ENCODE results near the gene KDM4C.
"Not testable (repeated sequence)": the region's sequence is repeated elsewhere in the genome, so short reads cannot be mapped to it uniquely, and the experiment has no call there.

Gene KDM4C

GRCh38 chr9:6757456-6758247 is at the start of gene KDM4C:
Gene KDM4C, plus strand, starts transcription at chr9:6757973. Its CDS starts 35,016 bp downstream, at chr9:6792989.
- DNase-seq = peak; percentile 96

- no peak for DNase-seq
These were observed 49.0 kb upstream of the KDM4C start for GRCh38 chr9:6708732-6709131.

DNA sequence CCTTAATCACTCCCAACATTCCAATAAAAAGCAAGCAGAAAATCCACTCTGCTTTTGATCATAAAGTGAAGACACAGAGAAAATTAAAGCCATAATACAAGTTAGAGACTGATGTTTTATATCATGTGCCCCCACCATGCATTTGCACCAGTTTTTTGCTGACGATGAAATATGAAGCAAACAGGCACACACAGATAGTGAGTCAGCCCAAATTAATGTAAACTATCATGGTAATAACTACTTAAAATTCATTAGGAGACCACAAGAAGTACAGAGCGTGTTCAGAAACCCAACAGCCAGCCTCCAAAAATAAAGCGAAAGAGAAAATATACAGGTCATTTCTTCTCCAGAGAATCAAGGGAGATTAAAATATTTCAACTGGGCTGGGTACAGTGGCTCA is 46.4 kb upstream of the KDM4C start:
- no peak for DNase-seq

DNA sequence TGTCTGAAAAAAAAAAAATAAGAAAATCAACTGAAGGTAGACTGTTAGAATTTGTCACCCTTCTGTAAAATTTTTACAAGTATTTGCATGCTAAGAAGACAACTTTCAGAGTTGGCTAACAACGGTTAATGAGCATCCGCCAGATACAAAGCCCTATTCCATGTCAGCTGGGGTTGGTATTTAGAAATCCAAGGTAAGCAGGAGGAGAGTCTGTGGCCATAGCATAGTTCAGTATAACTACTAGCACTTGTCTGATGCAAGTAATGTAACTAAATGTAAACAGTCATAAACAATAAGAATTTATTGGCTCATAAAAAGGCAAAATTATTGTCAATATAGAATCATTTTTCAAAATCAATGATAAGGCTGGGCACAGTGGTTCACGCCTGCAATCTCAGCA is 45.7 kb upstream of the KDM4C start:
- no peak for DNase-seq

DNA sequence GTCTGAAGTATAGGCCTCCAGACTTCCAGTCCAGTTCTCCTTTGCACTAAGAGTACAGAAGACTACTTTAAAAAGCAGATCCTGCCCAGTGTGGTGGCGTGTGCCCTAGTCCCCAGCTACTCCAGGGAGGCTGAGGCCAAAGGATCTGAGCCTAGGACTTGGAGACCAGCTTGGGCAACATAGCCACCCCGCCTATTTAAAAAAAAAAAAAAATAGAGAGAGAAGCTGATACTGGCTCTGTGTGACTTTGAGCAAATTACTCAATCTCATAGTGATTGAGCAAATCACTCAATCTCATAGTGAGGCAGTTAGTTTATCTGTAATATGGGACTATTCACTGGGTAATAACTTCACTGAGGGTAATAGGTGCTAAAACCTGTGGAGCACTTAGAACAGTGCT is 43.6 kb upstream of the KDM4C start:
- DNase-seq = no peak

DNA sequence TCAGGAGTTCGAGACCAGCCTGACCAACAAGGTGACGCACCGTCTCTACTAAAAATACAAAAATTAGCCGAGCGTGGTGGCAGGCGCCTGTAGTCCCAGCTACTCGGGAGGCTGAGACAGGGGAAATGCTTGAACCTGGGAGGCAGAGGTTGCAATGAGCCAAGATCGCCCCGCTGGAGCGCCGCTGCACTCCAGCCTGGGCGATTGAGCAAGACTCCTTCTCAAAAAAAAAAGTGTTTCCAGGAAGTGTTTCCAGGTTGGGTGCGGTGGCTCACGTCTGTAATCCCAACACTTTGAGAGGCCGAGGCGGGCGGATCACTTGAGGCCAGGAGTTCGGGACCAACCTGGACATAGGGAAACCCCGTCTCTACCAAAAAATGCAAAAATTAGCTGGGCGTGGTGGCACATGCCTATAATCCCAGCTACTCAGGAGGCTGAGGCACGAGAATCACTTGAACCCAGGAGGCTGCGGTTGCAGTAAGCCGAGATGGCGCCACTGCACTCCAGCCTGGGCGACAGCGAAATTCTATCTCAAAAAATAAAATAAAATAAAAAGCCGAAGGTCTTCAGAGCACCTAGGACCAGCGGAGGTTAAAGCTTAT is 42.5 kb upstream of the KDM4C start:
- DNase-seq = not testable (repeated sequence)

DNA sequence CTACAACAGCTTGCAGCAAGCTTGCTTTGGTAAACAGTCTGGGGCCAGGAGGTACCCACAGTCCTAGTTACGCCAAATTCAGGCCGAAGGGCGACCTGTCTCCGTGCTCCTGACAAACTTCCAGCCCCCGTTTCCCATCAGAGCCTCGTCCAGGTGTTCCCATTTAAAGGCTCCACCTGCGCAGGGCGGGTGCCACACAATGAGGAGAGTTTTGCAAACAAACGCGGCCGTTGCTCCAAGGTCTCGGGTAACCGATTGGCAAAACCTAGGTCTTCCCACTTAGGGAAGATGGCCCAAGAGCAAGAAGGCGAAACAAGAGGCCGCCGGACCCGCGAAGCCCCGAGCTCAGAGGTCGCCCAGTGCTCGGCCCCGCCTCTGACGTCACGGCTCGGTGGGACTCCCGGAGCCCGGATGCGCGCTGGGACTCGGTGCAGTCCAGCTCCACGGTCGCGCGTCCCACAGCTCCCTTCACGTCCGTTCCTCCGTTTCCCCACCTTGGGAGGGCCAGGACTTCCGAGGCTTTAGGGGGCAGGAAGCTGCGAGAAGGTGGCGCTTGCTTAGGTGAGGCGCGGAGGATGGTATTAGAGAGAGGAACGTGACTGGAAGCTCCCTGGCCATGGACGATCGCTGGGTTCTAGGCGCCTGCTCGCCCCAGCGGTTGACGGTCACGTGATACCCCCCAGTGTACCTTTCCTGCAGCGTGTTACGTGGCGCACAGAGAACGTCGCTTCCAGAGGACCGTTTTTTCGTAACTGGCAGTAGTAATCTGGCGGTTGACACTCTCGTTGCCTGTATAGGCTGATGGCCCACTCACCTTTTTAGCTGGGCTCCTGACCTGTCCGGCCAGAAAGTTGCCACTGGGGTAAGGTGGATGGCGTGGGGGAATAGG is 41.8 kb upstream of the KDM4C start:
- no peak for DNase-seq

GRCh38 chr9:6716766-6717165 is 41.0 kb upstream of the KDM4C start:
- no peak for DNase-seq

DNA sequence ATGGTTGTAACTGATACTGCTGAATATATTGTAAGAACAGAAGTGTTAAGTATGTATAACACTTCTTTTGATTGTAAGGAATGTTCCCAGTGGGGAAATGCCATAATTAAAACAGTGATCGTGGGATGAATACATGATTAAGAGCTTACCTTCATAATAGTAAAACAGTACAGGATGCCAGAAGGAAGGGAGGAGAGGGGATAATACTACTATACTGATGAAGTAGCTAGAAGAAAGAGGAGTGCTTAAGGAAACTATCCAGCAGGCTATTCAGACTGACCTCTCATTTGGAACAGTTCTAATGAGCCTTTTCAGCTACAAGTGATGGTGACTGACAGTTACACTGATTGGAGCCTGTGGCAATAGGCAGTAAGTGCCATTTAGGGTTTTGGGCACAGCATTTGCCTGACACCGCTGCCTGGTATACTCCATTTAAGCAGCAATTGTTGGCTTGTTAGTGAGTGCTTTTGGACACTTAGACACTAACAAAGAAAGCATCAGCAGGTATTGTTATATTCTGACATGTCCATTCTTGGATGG is 33.8 kb upstream of the KDM4C start:
- no peak for DNase-seq

DNA sequence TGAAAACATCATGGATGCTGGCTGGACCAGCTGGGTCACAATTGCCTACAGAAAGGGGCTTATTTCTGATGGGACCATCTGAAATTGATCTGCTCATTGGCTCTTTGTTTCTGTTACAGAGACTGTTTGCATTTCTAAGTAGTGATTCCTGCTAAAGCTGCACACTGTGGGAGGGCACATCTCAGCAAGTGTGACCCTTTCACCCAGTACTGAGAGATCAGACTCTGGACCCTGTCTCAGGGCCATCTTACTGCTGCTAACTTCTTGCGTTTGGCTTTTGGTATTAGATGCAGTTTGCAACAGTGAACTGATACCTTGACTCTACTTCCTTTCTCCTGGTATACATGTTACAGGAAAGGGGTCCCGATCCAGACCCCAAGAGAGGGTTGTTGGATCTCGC is 24.5 kb upstream of the KDM4C start:
- DNase-seq = no peak

GRCh38 chr9:6733831-6734230 is 23.9 kb upstream of the KDM4C start:
- no peak for DNase-seq

DNA sequence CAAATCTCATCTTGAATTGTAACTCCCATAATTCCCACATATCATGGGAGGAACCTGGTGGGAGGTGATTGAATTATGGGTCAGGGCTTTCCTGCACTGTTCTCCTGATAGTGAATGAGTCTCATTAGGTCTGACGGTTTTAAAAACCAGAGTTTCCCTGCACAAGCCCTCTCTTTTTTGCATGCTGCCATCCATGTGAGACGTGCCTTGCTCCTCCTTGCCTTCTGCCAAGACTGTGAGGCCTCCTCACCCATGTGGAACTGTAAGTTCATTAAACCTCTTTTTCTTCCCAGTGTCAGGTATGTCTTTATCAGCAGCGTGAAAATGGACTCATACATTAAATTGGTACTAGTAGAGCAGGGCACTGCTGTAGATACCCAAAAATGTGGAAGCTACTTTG is 22.4 kb upstream of the KDM4C start:
- DNase-seq = no peak

DNA sequence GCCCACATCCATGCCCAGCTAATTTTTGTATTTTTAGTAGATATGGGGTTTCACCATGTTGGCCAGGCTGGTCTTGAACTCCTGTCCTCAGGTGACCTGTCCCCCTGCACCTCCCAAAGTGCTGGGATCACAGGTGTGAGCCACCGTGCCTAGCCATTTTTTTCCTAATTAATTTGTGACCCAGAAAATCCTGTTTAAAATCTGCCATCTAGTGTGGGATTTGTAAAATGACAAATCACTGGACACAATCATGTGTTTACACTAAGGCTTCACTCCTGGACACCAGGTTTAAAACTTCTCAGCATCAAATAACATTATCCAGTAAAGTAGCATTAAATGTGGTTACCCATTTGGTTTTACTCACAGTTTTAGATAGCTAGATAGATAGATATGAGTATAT is 18.6 kb upstream of the KDM4C start:
- DNase-seq = no peak

GRCh38 chr9:6748861-6749260 is 8.9 kb upstream of the KDM4C start:
- not testable (repeated sequence) for DNase-seq

GRCh38 chr9:6754861-6755260 is 2.9 kb upstream of the KDM4C start:
- DNase-seq = not testable (repeated sequence)

DNA sequence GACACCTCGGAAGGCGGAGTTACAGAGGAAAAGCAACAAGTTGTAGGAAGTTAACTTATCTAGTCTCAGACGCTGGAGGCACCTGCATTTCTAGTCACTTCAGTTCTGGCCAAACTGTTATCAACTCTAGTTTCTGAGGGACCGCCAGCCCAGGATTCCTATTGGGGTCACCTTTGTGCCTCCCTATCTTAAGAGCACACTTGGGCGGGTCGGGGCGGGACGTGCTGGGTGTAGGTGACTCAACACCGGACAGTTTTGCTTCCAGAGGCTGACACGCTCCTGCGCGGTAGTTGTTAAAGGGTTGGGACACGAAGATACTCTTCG is 679 bp upstream of the KDM4C start:
- peak; percentile 71 for DNase-seq

- DNase-seq = no peak
These were observed 400 bp downstream of the KDM4C start for GRCh38 chr9:6758248-6758497.

- peak; percentile 38 for DNase-seq
These were observed 868 bp downstream of the KDM4C start for GRCh38 chr9:6758498-6759184.

DNA sequence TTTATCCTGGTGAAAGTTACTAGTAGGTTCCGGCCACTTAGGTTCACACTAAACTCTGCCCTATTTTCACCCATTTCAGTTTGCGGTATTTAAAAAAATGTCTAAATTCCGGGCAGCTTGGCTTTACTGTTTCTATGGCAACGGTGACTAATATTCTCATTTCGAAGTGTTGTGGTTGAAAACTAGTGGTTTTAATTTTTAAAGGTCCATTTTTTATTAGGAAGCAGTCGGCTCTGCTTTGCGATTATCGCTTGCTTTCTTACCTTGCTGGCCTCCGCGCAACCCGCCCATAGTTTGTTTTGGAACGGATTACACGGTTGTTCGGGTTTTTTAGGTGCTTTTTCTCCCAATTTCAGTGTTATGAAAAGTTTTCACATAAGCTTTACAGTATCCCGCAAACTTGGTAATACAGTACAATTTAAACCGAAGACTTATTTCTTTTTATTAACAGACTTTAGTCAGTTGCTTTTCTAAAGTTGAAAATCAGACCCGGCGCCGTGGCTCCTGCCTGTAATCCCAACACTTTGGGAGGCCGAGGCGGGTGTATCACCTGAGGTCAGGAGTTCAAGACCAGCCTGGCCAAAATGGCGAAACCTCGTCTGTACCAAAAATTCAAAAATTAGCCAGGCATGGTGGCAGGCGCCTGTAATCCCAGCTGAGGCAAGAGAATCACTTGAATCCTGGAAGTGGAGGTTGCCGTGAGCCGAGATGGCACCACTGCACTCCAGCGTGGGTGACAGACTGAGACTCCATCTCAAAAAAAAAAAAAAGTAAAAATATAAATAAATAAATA is 1.6 kb downstream of the KDM4C start:
- no peak for DNase-seq

DNA sequence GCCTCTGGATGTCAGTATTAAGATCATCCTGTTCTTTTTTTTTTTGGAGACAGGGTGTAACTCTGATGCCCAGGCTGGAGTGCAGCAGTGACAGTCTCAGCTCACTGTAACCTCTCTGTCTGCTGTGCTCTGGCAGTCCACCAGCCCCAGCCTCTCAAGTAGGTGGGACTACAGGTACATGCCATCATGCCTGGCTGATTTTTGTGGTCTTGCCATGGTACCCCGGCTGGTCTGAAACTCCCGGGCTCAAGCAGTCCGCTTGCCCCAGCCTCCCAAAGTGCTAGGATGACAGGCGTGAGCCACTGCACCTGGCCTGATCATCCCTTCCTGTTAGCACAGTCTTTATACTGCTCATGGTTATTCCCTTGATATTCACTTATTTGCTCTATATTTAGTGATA is 3.5 kb downstream of the KDM4C start:
- DNase-seq = no peak

- no peak for DNase-seq
These were observed 5.5 kb downstream of the KDM4C start for GRCh38 chr9:6763244-6763643.

DNA sequence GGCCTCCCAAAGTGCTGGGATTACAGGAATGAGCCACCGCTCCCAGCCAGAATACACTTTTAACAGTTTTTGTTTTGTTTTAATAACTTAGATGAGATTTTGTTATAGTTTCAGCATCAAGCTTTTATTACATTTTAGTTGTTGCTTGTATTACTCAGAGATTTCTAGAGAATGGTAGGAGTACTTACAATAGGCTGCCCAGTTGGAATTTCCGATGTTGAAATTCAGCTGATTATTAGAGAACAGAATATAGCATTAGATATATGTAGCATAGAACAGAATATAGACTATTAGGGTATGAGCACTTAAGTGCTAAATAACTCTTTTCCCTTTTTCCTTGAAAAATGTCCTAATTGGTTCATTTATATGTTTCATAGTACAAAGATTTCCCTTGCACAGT is 6.2 kb downstream of the KDM4C start:
- no peak for DNase-seq

Measured in NCI-H1105 (cell line).